Subcutaneous adipose tissue (tissue), 4 donors: Measurements from ENCODE around the gene SRCAP. TPM values are rescaled to one million over a fixed set of nuclear protein-coding genes. Genes with fewer than 3 reads are reported as not detected.

Source experiments
- total RNA-seq, 4 donors: library from RNA; depleted of rRNA; stranded (reverse); fragments of >200 nt; gene quantifications; one replicate each; pipeline ENCODE4 v1.1.0, GENCODE V29; 2016
- TF ChIP-seq, protein P1 (sequence below): fragments of 450-650 bp; IDR thresholded peaks from one replicate; pipeline ENCODE4 v1.5.1; 2016; ENCODE audit warnings: low read depth, mild to moderate bottlenecking, control low read depth, antibody characterized with exemption, moderate library complexity

Gene SRCAP
- total RNA-seq, 4 donors from 2014 or later, result 14.1 to 33.7 (median 20.0) TPM

DNA sequence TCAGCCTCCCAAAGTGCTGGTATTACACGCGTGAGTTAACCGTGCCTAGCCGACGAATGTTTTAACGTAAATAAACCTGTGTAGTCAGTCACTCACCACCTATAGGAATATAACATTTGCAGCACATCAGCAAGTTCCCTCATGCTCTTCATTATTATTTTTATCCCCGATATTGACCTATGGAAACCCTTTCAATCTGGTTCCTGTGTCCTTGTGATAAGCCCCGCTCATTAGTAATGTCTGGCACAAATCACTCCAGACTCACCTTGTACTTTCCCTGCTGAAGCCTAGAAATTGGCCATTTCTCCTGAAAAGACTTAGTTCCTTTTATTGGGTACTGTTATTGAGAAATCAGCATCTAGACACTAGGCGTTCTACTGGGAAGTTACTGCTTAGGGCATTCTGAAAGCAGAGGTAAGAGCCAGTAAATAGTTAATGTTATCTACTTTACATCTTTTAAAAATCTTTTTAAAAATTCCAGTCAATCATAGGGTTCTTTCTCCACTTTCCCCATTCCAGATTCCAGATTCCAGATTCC lies 47.7 kb downstream of the SRCAP start:
- TF ChIP-seq, protein P1, sequence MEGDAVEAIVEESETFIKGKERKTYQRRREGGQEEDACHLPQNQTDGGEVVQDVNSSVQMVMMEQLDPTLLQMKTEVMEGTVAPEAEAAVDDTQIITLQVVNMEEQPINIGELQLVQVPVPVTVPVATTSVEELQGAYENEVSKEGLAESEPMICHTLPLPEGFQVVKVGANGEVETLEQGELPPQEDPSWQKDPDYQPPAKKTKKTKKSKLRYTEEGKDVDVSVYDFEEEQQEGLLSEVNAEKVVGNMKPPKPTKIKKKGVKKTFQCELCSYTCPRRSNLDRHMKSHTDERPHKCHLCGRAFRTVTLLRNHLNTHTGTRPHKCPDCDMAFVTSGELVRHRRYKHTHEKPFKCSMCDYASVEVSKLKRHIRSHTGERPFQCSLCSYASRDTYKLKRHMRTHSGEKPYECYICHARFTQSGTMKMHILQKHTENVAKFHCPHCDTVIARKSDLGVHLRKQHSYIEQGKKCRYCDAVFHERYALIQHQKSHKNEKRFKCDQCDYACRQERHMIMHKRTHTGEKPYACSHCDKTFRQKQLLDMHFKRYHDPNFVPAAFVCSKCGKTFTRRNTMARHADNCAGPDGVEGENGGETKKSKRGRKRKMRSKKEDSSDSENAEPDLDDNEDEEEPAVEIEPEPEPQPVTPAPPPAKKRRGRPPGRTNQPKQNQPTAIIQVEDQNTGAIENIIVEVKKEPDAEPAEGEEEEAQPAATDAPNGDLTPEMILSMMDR, result no peak

DNA sequence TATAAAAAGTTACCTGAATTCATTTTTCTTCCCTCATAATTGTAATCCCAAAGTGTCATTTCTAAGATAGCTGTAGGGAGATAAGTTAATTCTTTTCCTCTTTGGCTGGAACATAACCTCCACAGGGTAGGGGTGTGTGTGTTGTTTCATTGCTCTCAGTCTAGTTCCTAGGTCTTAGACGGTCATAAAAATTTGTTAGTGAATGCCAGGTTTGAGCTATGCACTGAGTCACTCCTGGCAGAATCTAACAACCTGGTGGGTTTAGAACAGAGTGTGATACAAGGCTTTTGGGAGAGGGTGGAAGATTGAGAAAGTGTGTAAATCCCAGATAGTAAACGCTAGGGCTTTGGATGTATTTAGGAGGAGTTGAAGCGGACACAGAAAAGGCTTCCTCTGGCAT lies 48.4 kb downstream of the SRCAP start:
- TF ChIP-seq, protein P1, result no peak

DNA sequence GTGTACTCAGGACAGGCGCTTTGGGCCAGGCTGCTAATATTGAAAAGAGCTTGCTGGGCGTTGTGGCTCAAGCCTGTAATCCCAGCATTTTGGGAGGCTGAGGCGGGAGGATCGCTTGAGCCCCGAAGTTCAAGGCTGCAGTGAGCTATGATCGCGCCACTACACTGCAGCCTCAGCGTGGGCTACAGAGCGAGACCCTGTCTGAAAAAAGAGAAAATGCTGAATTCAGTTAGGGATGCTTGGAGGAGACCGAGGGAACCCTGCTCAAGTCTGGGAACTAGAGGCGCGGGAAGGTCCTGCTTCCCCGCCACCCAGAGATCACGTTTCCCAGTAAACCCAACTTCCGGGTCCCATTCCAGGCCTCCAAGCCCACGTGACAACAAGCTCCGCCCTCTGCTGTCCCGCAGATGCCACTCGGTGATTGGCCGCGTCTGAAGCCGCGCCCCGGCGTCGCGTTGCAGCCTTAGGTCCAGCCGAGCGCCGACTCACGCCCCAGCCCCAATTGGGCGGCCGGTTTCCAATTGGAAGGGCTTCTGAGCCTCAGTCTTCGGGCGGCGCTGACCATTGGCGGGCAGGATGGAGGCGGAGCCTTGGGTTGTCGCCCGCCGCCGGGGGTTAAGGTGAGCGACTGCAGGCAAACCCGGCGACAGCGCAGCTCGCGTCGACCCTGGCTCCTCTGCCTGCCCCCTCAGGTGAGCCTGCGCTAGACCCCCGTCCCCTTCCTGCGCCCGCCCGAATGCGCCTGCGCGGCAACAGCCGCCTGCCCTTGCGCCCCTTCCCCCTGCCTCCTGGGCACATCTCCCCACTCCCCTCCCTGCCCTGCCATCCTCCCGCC lies 49.0 kb downstream of the SRCAP start, which contains the start of gene PHKG2:
TSS of gene PHKG2 (plus strand) at position 627 of the 835 bp plus-strand sequence. CDS start 396 bp downstream, outside the sequence.
- TF ChIP-seq, protein P1, result no peak

DNA sequence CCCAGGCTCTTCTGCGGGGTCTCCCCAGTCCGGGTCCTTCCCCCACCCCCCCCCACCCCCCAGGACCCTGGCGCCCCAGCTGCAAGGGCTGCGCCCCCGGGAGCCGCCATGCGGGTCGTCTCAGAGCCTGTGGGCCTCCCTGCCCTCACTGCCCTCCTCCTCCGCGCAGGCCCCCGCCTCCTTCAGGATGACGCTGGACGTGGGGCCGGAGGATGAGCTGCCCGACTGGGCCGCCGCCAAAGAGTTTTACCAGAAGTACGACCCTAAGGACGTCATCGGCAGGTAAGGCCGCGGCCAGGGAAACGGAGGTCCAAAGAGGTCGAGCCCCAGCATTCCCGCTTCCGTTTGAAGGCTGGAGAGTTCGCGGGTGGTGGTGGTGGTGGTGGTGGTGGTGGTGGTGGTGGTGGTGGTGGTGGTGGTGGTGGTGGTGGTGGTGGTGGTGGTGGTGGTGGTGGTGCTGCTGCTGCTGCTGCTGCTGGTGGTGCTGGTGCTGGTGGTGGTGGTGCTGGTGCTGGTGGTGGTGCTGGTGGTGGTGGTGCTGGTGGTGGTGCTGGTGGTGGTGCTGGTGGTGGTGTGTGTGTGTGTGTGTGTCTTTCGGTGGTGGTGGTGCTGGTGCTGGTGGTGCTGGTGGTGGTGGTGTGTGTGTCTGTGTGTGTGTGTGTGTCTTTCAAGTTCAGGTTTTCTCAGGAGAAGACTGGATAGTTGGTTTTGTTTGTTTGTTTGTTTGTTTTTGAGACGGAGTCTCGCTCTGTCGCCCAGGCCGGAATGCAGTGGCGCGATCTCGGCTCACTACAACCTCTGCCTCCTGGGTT lies 49.9 kb downstream of the SRCAP start:
- TF ChIP-seq, protein P1, result no peak

DNA sequence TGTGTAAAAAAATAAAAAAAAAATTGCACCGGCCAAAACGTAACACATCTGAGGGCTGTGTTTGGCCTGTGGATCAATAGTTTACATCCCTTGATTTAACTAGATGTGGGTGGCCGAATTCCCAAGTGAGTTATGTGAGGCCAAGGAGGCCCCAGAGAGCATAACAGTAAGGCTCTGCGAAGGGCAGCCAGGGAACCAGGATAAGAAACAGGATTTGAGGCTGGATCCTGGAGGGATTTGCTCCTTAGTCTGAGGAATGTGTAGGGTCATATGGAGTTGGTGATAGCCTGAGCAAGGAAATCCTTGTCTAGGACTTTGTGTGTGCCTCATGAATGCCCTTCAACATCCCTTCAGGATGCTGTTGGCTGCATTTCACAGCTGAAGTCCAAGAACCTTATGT lies 51.2 kb downstream of the SRCAP start:
- TF ChIP-seq, protein P1, result no peak

DNA sequence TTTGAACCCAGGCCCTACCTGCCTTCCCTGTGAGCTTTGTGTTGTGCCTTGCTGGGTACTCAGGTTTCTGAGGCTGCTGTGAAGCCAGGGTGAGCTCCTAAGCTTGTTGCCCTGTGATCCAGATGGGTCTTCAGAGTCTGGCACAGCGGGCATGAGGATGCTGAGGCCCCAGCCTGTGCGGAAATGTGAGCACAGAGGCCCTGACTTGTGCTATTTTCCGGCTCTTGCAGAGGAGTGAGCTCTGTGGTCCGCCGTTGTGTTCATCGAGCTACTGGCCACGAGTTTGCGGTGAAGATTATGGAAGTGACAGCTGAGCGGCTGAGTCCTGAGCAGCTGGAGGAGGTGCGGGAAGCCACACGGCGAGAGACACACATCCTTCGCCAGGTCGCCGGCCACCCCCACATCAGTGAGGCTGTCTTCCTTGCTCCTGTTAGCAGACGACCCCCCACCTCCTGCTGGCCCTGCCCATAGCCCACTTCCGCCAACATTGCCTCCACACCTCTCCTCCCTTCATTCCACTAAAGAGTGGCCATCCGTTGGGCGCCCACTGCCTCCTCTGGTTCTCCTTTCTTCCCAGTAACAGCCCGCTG lies 52.0 kb downstream of the SRCAP start:
- TF ChIP-seq, protein P1, result no peak
